ENCODE data around the gene CRYL1.

GRCh38 chr13:20431687-20432384 lies 93.8 kb downstream of the CRYL1 start:
- TF ChIP-seq CTCF (IDR thresholded peaks at IDR 0.05) (no peak), POLR2AphosphoS5 (IDR thresholded peaks at IDR 0.05) (no peak), EP300 (IDR thresholded peaks at IDR 0.05; ENCODE audit: low read depth) (no peak)

All from transverse colon (tissue), 4 donors.